H1 (cell line): ENCODE measurements around the gene GNAQ. TPM values are rescaled to one million over a fixed set of nuclear protein-coding genes. Genes with fewer than 3 reads are reported as not detected.

ENCODE experiments used
- CTCF ChIA-PET: fragments of 300-600 bp; sonication (Branson Sonifier 250); formaldehyde crosslinking; loops from one replicate; lab custom pipeline; 2021; ENCODE audit not compliant: partially characterized antibody; lab: Charles Lee
- POLR2A ChIA-PET: fragments of 300-600 bp; sonication (Branson Sonifier 250); formaldehyde crosslinking; loops from one replicate; lab custom pipeline; 2021; ENCODE audit warnings: inconsistent platforms; ENCODE audit not compliant: partially characterized antibody; lab: Charles Lee
- DNase-seq, 2 experiments: peaks; one replicate each; pipeline versions ENCODE4 v3.0.0 to v3.0.0-alpha.2; 2010 to 2022; ENCODE audit warnings: low spot score in 2 of 2, low read depth in 1 of 2, mixed read lengths in 1 of 2
- FAIRE-seq: peaks from 2 replicates; lab custom pipeline; 2011; peaks lifted over from hg19 to GRCh38; lab: Jason Lieb, UNC
- H2AFZ ChIP-seq: 2 replicates; pipeline ENCODE4 v1.8.1; 2012; ENCODE audit warnings: low read length, inconsistent platforms
- H2AK5ac ChIP-seq: 2 replicates; pipeline ENCODE4 v1.6.1; 2013; ENCODE audit warnings: low read depth, low read length
- H2BK120ac ChIP-seq: replicated peaks from 2 replicates; pipeline ENCODE3; 2013; ENCODE audit warnings: low read depth, low read length, inconsistent platforms
- H2BK12ac ChIP-seq: 2 replicates; pipeline ENCODE4 v1.6.1; 2013; ENCODE audit warnings: low read depth, low read length
- H2BK15ac ChIP-seq: 2 replicates; pipeline ENCODE4 v1.6.1; 2013; ENCODE audit warnings: low read length
- H2BK20ac ChIP-seq: 2 replicates; pipeline ENCODE4 v1.6.1; 2013; ENCODE audit warnings: low read length
- H2BK5ac ChIP-seq: 2 replicates; pipeline ENCODE4 v1.6.1; 2013; ENCODE audit warnings: low read depth, low read length
- H3K14ac ChIP-seq: 2 replicates; pipeline ENCODE4 v1.6.1; 2013; ENCODE audit warnings: inconsistent platforms; ENCODE audit not compliant: insufficient read length
- H3K18ac ChIP-seq: 2 replicates; pipeline ENCODE4 v1.6.1; 2013; ENCODE audit warnings: low read length; ENCODE audit errors: extremely low read depth
- H3K23ac ChIP-seq: 2 replicates; pipeline ENCODE4 v1.6.1; 2013; ENCODE audit warnings: inconsistent platforms; ENCODE audit not compliant: insufficient read length
- H3K23me2 ChIP-seq: 2 replicates; pipeline ENCODE4 v1.6.1; 2013; ENCODE audit warnings: low read depth, low read length
- H3K27ac ChIP-seq: 2 replicates; pipeline ENCODE4 v1.6.1; 2011; ENCODE audit warnings: low read depth, low read length, inconsistent platforms
- H3K27me3 ChIP-seq, 4 experiments: replicated peaks in 1 of 4; 1 replicate in 1 of 4; 2 replicates in 3 of 4; pipeline versions ENCODE4 v1.6.1 to v1.8.1; 2011 to 2013; ENCODE audit warnings: low read length in 3 of 4, mild to moderate bottlenecking in 3 of 4, inconsistent platforms in 2 of 4, mixed read lengths in 2 of 4, moderate library complexity in 1 of 4; ENCODE audit not compliant: control insufficient read depth in 3 of 4, insufficient read depth in 3 of 4; ENCODE audit errors: extremely low read depth in 1 of 4
- H3K36me3 ChIP-seq, 4 experiments: 2 replicates each; pipeline versions ENCODE4 v1.6.1 to v1.8.1; 2011 to 2013; ENCODE audit warnings: mild to moderate bottlenecking in 4 of 4, low read length in 3 of 4, moderate library complexity in 2 of 4, control low read depth in 1 of 4, inconsistent platforms in 1 of 4; ENCODE audit not compliant: insufficient read depth in 4 of 4, control insufficient read depth in 2 of 4
- H3K4ac ChIP-seq: replicated peaks from 2 replicates; pipeline ENCODE3; 2013; ENCODE audit warnings: low read length, low read depth, mixed read lengths, inconsistent platforms; ENCODE audit not compliant: insufficient read length
- H3K4me1 ChIP-seq, 4 experiments: replicated peaks in 1 of 4; 1 replicate in 1 of 4; 2 replicates in 3 of 4; pipeline versions ENCODE4 v1.6.1 to v1.8.1; 2011 to 2013; ENCODE audit warnings: low read length in 3 of 4, inconsistent platforms in 2 of 4, mixed read lengths in 1 of 4; ENCODE audit not compliant: insufficient read depth in 4 of 4, control insufficient read depth in 3 of 4
- H3K4me2 ChIP-seq, 2 experiments: 2 replicates each; pipeline versions ENCODE4 v1.6.1 to v1.8.1; 2011 to 2013; ENCODE audit warnings: low read depth in 2 of 2, low read length in 2 of 2, control low read depth in 1 of 2, inconsistent platforms in 1 of 2, mild to moderate bottlenecking in 1 of 2; ENCODE audit not compliant: insufficient read depth in 1 of 2
- H3K4me3 ChIP-seq, 4 experiments: fragments of 200-600, 300-600 bp in 1 of 4; sonication (generic), shearing (Covaris generic), sonication (Bioruptor Twin) in 1 of 4; 2 replicates each; pipeline versions ENCODE4 v1.5.1 to v1.8.1; 2011 to 2016; ENCODE audit warnings: low read length in 4 of 4, low read depth in 3 of 4, control low read depth in 2 of 4, inconsistent platforms in 2 of 4, mild to moderate bottlenecking in 2 of 4, mixed read lengths in 1 of 4, moderate library complexity in 1 of 4; ENCODE audit not compliant: insufficient read depth in 2 of 4; ENCODE audit errors: extremely low read depth in 1 of 4
- H3K56ac ChIP-seq: replicated peaks from 2 replicates; pipeline ENCODE3; 2013; ENCODE audit warnings: low read depth, mild to moderate bottlenecking, mixed read lengths, low read length, inconsistent platforms; ENCODE audit not compliant: insufficient read length
- H3K79me1 ChIP-seq: 2 replicates; pipeline ENCODE4 v1.6.1; 2013; ENCODE audit warnings: low read depth, low read length, control low read depth
- H3K79me2 ChIP-seq, 2 experiments: 2 replicates each; pipeline versions ENCODE4 v1.6.1 to v1.8.1; 2012 to 2013; ENCODE audit warnings: low read length in 2 of 2, mild to moderate bottlenecking in 2 of 2, inconsistent platforms in 1 of 2; ENCODE audit not compliant: insufficient read depth in 2 of 2, control insufficient read depth in 1 of 2
- H3K9ac ChIP-seq, 4 experiments: replicated peaks in 1 of 4; 1 replicate in 1 of 4; 2 replicates in 3 of 4; pipeline versions ENCODE4 v1.6.1 to v1.8.1; 2011 to 2013; ENCODE audit warnings: low read depth in 3 of 4, low read length in 3 of 4, control low read depth in 2 of 4, mild to moderate bottlenecking in 2 of 4, moderate library complexity in 2 of 4, inconsistent platforms in 1 of 4; ENCODE audit errors: extremely low read depth in 1 of 4
- H3K9me3 ChIP-seq, 2 experiments: 2 replicates each; pipeline versions ENCODE4 v1.6.1 to v1.8.1; 2012 to 2013; ENCODE audit warnings: mild to moderate bottlenecking in 2 of 2, moderate library complexity in 2 of 2, control low read depth in 1 of 2, inconsistent platforms in 1 of 2, low read depth in 1 of 2, low read length in 1 of 2, mixed read lengths in 1 of 2; ENCODE audit not compliant: insufficient read depth in 2 of 2
- H4K20me1 ChIP-seq, 2 experiments: replicated peaks in 1 of 2; 2 replicates each; pipeline versions ENCODE3 to v1.8.1; 2011 to 2013; ENCODE audit warnings: inconsistent platforms in 2 of 2, low read length in 2 of 2, mild to moderate bottlenecking in 1 of 2; ENCODE audit not compliant: insufficient read depth in 2 of 2, control insufficient read depth in 1 of 2
- H4K5ac ChIP-seq: 2 replicates; pipeline ENCODE4 v1.6.1; 2013; ENCODE audit warnings: low read length, low read depth, mixed read lengths, inconsistent platforms; ENCODE audit not compliant: insufficient read length
- H4K8ac ChIP-seq: 2 replicates; pipeline ENCODE4 v1.8.0; 2013; ENCODE audit warnings: mild to moderate bottlenecking, moderate library complexity, low read length, inconsistent platforms; ENCODE audit not compliant: insufficient read depth; ENCODE audit errors: extremely low read depth
- H4K91ac ChIP-seq: replicated peaks from 2 replicates; pipeline ENCODE3; 2013; ENCODE audit warnings: low read length, mixed read lengths, inconsistent platforms; ENCODE audit not compliant: insufficient read length
- CREB1 ChIP-seq: IDR thresholded peaks from 2 replicates; pipeline ENCODE4 v1.6.1; 2012; ENCODE audit warnings: inconsistent platforms
- EGR1 ChIP-seq: IDR thresholded peaks from 2 replicates; pipeline ENCODE4 v1.6.1; 2011; ENCODE audit warnings: low read depth, low read length, borderline replicate concordance
- EP300 ChIP-seq, 2 experiments: IDR thresholded peaks; 1 replicate in 1 of 2; 2 replicates in 1 of 2; pipeline ENCODE4 v1.6.1; 2011 to 2012; ENCODE audit warnings: low read depth in 2 of 2, low read length in 2 of 2, mild to moderate bottlenecking in 2 of 2, borderline replicate concordance in 1 of 2, inconsistent platforms in 1 of 2, moderate library complexity in 1 of 2
- FOSL1 ChIP-seq: IDR thresholded peaks from 2 replicates; pipeline ENCODE4 v1.6.1; 2011; ENCODE audit warnings: mild to moderate bottlenecking, low read depth, low read length, moderate library complexity; ENCODE audit not compliant: insufficient read depth
- MAFK ChIP-seq: IDR thresholded peaks from 2 replicates; pipeline ENCODE4 v1.6.1; 2012; ENCODE audit warnings: low read depth, mild to moderate bottlenecking, improper control_type of control experiment, low read length
- MAX ChIP-seq: IDR thresholded peaks from 2 replicates; pipeline ENCODE4 v1.6.1; 2012; ENCODE audit warnings: inconsistent platforms
- POLR2AphosphoS5 ChIP-seq: IDR thresholded peaks from 2 replicates; pipeline ENCODE4 v1.6.1; 2011; ENCODE audit warnings: low read depth, low read length
- SUZ12 ChIP-seq: fragments of 200-600 bp; sonication (generic); IDR thresholded peaks from 2 replicates; pipeline ENCODE4 v1.6.1; 2012; ENCODE audit warnings: mild to moderate bottlenecking, inconsistent platforms, low read length, moderate library complexity, mixed read lengths
- TCF12 ChIP-seq: IDR thresholded peaks from 2 replicates; pipeline ENCODE4 v1.6.1; 2011; ENCODE audit warnings: low read depth, mild to moderate bottlenecking, low read length
- TEAD4 ChIP-seq: IDR thresholded peaks from 2 replicates; pipeline ENCODE4 v1.6.1; 2012; ENCODE audit warnings: low read depth, low read length, inconsistent platforms, mixed read lengths
- USF2 ChIP-seq: IDR thresholded peaks from 2 replicates; pipeline ENCODE4 v1.6.1; 2011; ENCODE audit warnings: low read length, improper control_type of control experiment
- YY1 ChIP-seq: IDR thresholded peaks from 2 replicates; pipeline ENCODE4 v1.6.1; 2011; ENCODE audit warnings: low read depth, mild to moderate bottlenecking, low read length
- WGBS, 2 experiments: shearing (Covaris generic) in 1 of 2; methylation state at CpG; one replicate each; pipeline versions ENCODE4 v1.1.6 to v1.1.7; 2013 to 2015; ENCODE audit warnings: low lambda C conversion rate in 2 of 2, mixed read lengths in 2 of 2, inconsistent platforms in 1 of 2, low coverage in 1 of 2, missing lambda C conversion rate in 1 of 2; ENCODE audit not compliant: insufficient replicate concordance in 2 of 2, insufficient coverage in 1 of 2, insufficient read length in 1 of 2; ENCODE audit errors: extremely low coverage in 1 of 2, missing lambda C conversion rate in 1 of 2; 5-methylcytosine and 5-hydroxymethylcytosine counted together
- polyA plus RNA-seq, 7 experiments: library from polyadenylated mRNA; depleted of rRNA in 3 of 7; stranded (reverse) in 5 of 7; unstranded in 2 of 7; fragments of >200 nt in 5 of 7; fragments of 200-250 nt in 2 of 7; gene quantifications; 1 replicate in 5 of 7; 2 replicates in 1 of 7; 4 replicates in 1 of 7; pipeline versions ENCODE4 v1.2.1 to v1.2.3, GENCODE V29; 2011 to 2013; ENCODE audit warnings: missing spikeins in 2 of 7, mixed read lengths in 2 of 7
- total RNA-seq: library from RNA; stranded (reverse); fragmentation: NEBNext Ultra II Directional; extraction: Animal tissue kit (Norgen Biotek cat#: 25700); gene quantifications from 2 replicates; pipeline ENCODE4 v1.2.1, GENCODE V29; 2021

Gene GNAQ
- total and polyA plus RNA-seq, 2 of the 8 experiments (the other 6 are each of a cell fraction or from before 2014, with no cell fraction given), result 22.8 to 63.8 TPM

- Histone ChIP-seq H3K4me1 (no peaks in the 10 kb centered on the region), H2BK20ac (no peak overlapping the region), H3K23ac (no peak overlapping the region), H3K23me2 (no peaks in the 10 kb centered on the region; the same call in 1 of the 2 replicates), H2BK15ac (no peak overlapping the region), H4K20me1 (no peaks in the 10 kb centered on the region), H2BK120ac (no peak overlapping the region), H3K4ac (no peak overlapping the region), H4K8ac (no peak overlapping the region), H4K5ac (no peak overlapping the region), H3K14ac (no peak overlapping the region), H3K4me3 (no peak overlapping the region), H3K79me2 (no peaks in the 10 kb centered on the region), H3K27me3 (no peaks in the 10 kb centered on the region), H3K79me1 (no peaks in the 10 kb centered on the region), H3K9ac (no peak overlapping the region), H4K91ac (no peak overlapping the region), H3K18ac (no peak overlapping the region), H2BK12ac (no peak overlapping the region), H3K36me3 (peaks cover 0 to 8% (median 0%) of the 10 kb centered on the region in 4 experiments; a peak in 2 of 8 replicates), H2AFZ (no peak overlapping the region), H2AK5ac (no peak overlapping the region), H3K9me3 (no peaks in the 10 kb centered on the region), H3K4me2 (no peak overlapping the region), H3K56ac (no peak overlapping the region), H2BK5ac (no peak overlapping the region), H3K27ac (no peak overlapping the region)
- POLR2A ChIA-PET, result no interaction called here
- FAIRE-seq (no peak), DNase-seq (no peak)
- 82% methylated on average over 9 of the region's 9 CpGs; no CpG with 5 or more reads in 1 of the 2 experiments for WGBS, 2 experiments
- CTCF ChIA-PET, result interaction anchor here (1.0 to 5.3 kb wide), 10 partner anchors 10 to 319 kb away, joined by 3 to 62 read pairs (median 4); no protein-coding TSS in a partner anchor
- TF ChIP-seq SUZ12, result no peak
- no peak for TF ChIP-seq EP300 (IDR thresholded peaks at IDR 0.05; ENCODE audit: borderline replicate concordance in 1 of 2, low read depth in 2 of 2, low read length in 2 of 2)
- TF ChIP-seq FOSL1, result no peak
- no peak for TF ChIP-seq YY1
- no peak for TF ChIP-seq EGR1
- no peak for TF ChIP-seq CREB1
- TF ChIP-seq TCF12, result no peak
- TF ChIP-seq TEAD4, result no peak
- TF ChIP-seq MAX, result no peak
- no peak for TF ChIP-seq MAFK
- TF ChIP-seq USF2, result no peak
- no peak for TF ChIP-seq POLR2AphosphoS5
These were observed 278.4 kb downstream of the GNAQ start for GRCh38 chr9:77753180-77753579.
